GM23338 (cell line): ENCODE results near the gene THADA. TPM values are rescaled to one million over a fixed set of nuclear protein-coding genes. Genes with fewer than 3 reads are reported as not detected.

Experiments used
- ATAC-seq: fragments of 200-7000 bp; cut with Tn5 transposase; 3 replicates; pipeline ENCODE4 v1.9.1; 2020
- DNase-seq: peaks from one replicate; pipeline ENCODE4 v3.0.0-alpha.2; 2015; ENCODE audit warnings: low spot score
- H2AFZ ChIP-seq: fragments of 200-600 bp; sonication (generic); 2 replicates; pipeline ENCODE4 v1.8.0; 2016; ENCODE audit warnings: antibody characterized with exemption, mild to moderate bottlenecking, moderate library complexity
- H3F3A ChIP-seq: fragments of 200-600 bp; sonication (generic); replicated peaks from 2 replicates; pipeline ENCODE4 v1.8.0; 2017; ENCODE audit warnings: antibody characterized with exemption, mixed run types, low read depth
- H3K27ac ChIP-seq: fragments of 200-600 bp; sonication (generic); 2 replicates; pipeline ENCODE4 v1.6.1; 2016; ENCODE audit warnings: low read depth
- H3K27me3 ChIP-seq: fragments of 200-600 bp; sonication (generic); 2 replicates; pipeline ENCODE4 v1.8.0; 2016; ENCODE audit warnings: mild to moderate bottlenecking, mixed run types, moderate library complexity; ENCODE audit not compliant: insufficient read depth
- H3K36me3 ChIP-seq: fragments of 200-600 bp; sonication (generic); 2 replicates; pipeline ENCODE4 v1.8.0; 2016; ENCODE audit warnings: mild to moderate bottlenecking; ENCODE audit not compliant: insufficient read depth
- H3K4me1 ChIP-seq: fragments of 200-600 bp; sonication (generic); 2 replicates; pipeline ENCODE4 v1.8.0; 2016; ENCODE audit warnings: mild to moderate bottlenecking, moderate library complexity; ENCODE audit not compliant: insufficient read depth
- H3K4me2 ChIP-seq: fragments of 200-600 bp; sonication (generic); 2 replicates; pipeline ENCODE4 v1.7.1; 2017; ENCODE audit warnings: mixed run types
- H3K4me3 ChIP-seq: fragments of 200-600 bp; sonication (generic); 2 replicates; pipeline ENCODE4 v1.6.1; 2016; ENCODE audit warnings: mixed run types
- H3K79me2 ChIP-seq: fragments of 200-600 bp; sonication (generic); replicated peaks from 2 replicates; pipeline ENCODE4 v1.8.0; 2017; ENCODE audit warnings: mild to moderate bottlenecking; ENCODE audit not compliant: insufficient read depth
- H3K9me2 ChIP-seq: fragments of 200-600 bp; sonication (generic); 2 replicates; pipeline ENCODE4 v1.8.0; 2017; ENCODE audit not compliant: insufficient read depth
- H4K20me1 ChIP-seq: fragments of 200-600 bp; sonication (generic); replicated peaks from 2 replicates; pipeline ENCODE4 v1.8.0; 2017; ENCODE audit warnings: mild to moderate bottlenecking; ENCODE audit not compliant: insufficient read depth
- H3K27ac Mint-ChIP-seq: 2 replicates; pipeline ENCODE4 v1.8.0; 2020; ENCODE audit warnings: inconsistent platforms, mild to moderate bottlenecking, moderate library complexity, mixed read lengths
- H3K27me3 Mint-ChIP-seq: 3 replicates; pipeline ENCODE4 v1.8.0; 2022; ENCODE audit warnings: low read depth, mild to moderate bottlenecking, moderate library complexity, mixed read lengths, inconsistent platforms; ENCODE audit not compliant: insufficient read depth, poor library complexity
- H3K36me3 Mint-ChIP-seq: 3 replicates; pipeline ENCODE4 v1.8.0; 2021; ENCODE audit warnings: low read depth, mild to moderate bottlenecking, inconsistent platforms, moderate library complexity, mixed read lengths
- H3K4me1 Mint-ChIP-seq: 3 replicates; pipeline ENCODE4 v1.8.0; 2020; ENCODE audit warnings: mild to moderate bottlenecking, inconsistent platforms, mixed read lengths
- H3K4me3 Mint-ChIP-seq: 3 replicates; pipeline ENCODE4 v1.8.0; 2021; ENCODE audit warnings: moderate library complexity, mild to moderate bottlenecking, inconsistent platforms, mixed read lengths
- H3K9me3 Mint-ChIP-seq: 3 replicates; pipeline ENCODE4 v1.8.0; 2020; ENCODE audit warnings: moderate library complexity, mild to moderate bottlenecking, inconsistent platforms, mixed read lengths
- CREB1 ChIP-seq: fragments of 250-450 bp; sonication (Bioruptor Pico); IDR thresholded peaks from 2 replicates; pipeline ENCODE4 v1.5.0; 2020; ENCODE audit warnings: low read depth, mild to moderate bottlenecking, moderate library complexity
- ETS1 ChIP-seq: IDR thresholded peaks from 2 replicates; pipeline ENCODE4 v1.6.1; 2016; ENCODE audit warnings: antibody characterized with exemption
- EZH2phosphoT487 ChIP-seq: fragments of 200-600 bp; sonication (generic); IDR thresholded peaks from one replicate; pipeline ENCODE4 v1.8.1; 2018; ENCODE audit warnings: antibody characterized with exemption; ENCODE audit not compliant: unreplicated experiment
- JUNB ChIP-seq: IDR thresholded peaks from one replicate; pipeline ENCODE4 v1.6.1; 2016; ENCODE audit warnings: antibody characterized with exemption; ENCODE audit not compliant: unreplicated experiment
- NANOG ChIP-seq: IDR thresholded peaks from 2 replicates; pipeline ENCODE4 v1.6.1; 2016; ENCODE audit warnings: antibody characterized with exemption, borderline replicate concordance
- POLR2AphosphoS5 ChIP-seq: IDR thresholded peaks from 2 replicates; pipeline ENCODE4 v1.6.1; 2016; ENCODE audit warnings: antibody characterized with exemption, low read depth
- REST ChIP-seq: IDR thresholded peaks from one replicate; pipeline ENCODE4 v1.6.1; 2018; ENCODE audit warnings: antibody characterized with exemption; ENCODE audit not compliant: unreplicated experiment
- STAT1 ChIP-seq: IDR thresholded peaks from one replicate; pipeline ENCODE4 v1.6.1; 2016; ENCODE audit warnings: antibody characterized with exemption; ENCODE audit not compliant: unreplicated experiment
- ZNF114 ChIP-seq: fragments of 250-450 bp; sonication (Bioruptor Pico); IDR thresholded peaks from 2 replicates; pipeline ENCODE4 v1.5.0; 2020; ENCODE audit warnings: mild to moderate bottlenecking, moderate library complexity
- ZNF331 ChIP-seq: fragments of 250-450 bp; sonication (Bioruptor Pico); IDR thresholded peaks from 2 replicates; pipeline ENCODE4 v1.5.0; 2020; ENCODE audit warnings: low read depth, mild to moderate bottlenecking, moderate library complexity
- ZNF462 ChIP-seq: fragments of 250-450 bp; sonication (Bioruptor Pico); IDR thresholded peaks from 2 replicates; pipeline ENCODE4 v1.5.0; 2020; ENCODE audit warnings: mild to moderate bottlenecking, moderate library complexity
- polyA plus RNA-seq: library from polyadenylated mRNA; unstranded; fragments of >200 nt; fragmentation: Nextera tagmentation; extraction: Ambion mirVana; gene quantifications from 2 replicates; pipeline ENCODE4 v1.2.1, GENCODE V29; 2016
- total RNA-seq: library from RNA; depleted of rRNA; stranded (reverse); fragments of >200 nt; shearing (Covaris generic); gene quantifications from 2 replicates; pipeline ENCODE4 v1.2.3, GENCODE V29; 2014

Gene THADA
- total and polyA plus RNA-seq, 2 experiments from 2014 or later = 17.0 to 30.7 TPM

- ATAC-seq (no peak), DNase-seq (no peak)
- no peak overlapping the region for H3K4me3 ChIP-seq
- Mint-ChIP-seq H3K36me3 (no peaks in the 10 kb centered on the region), H3K4me1 (peaks cover 9% of the 10 kb centered on the region), H3K27me3 (peaks cover 2% of the 10 kb centered on the region), H3K9me3 (no peaks in the 10 kb centered on the region), H3K4me3 (no peak overlapping the region), H3K27ac (no peak overlapping the region)
- H3K27me3 ChIP-seq = no peaks in the 10 kb centered on the region
- H3K79me2 ChIP-seq = no peaks in the 10 kb centered on the region
- peaks cover 14% of the 10 kb centered on the region; the same call in 1 of the 2 replicates for H3K4me1 ChIP-seq
- H3F3A ChIP-seq = no peaks in the 10 kb centered on the region
- H4K20me1 ChIP-seq = 0 out of 2 replicates have a peak, but pooled peaks cover 3% of the 10 kb centered on the region
- no peaks in the 10 kb centered on the region for H3K36me3 ChIP-seq
- no peak overlapping the region for H3K27ac ChIP-seq
- no peaks in the 10 kb centered on the region for H3K9me2 ChIP-seq
- TF ChIP-seq ZNF331 (CRISPR knock-in tag) = no peak
- no peak overlapping the region for H2AFZ ChIP-seq
- H3K4me2 ChIP-seq = no peak overlapping the region
Measured at GRCh38 chr2:43420389-43420801, 175.4 kb downstream of the THADA start.

GRCh38 chr2:43419876-43420275 is 176.0 kb downstream of the THADA start:
- no peaks in the 10 kb centered on the region for H3K79me2 ChIP-seq
- ATAC-seq = no peak
- Mint-ChIP-seq H3K4me1 (peaks cover 9% of the 10 kb centered on the region), H3K27ac (no peak overlapping the region), H3K27me3 (peaks cover 2% of the 10 kb centered on the region), H3K9me3 (no peaks in the 10 kb centered on the region), H3K4me3 (no peak overlapping the region), H3K36me3 (no peaks in the 10 kb centered on the region)
- no peaks in the 10 kb centered on the region for H3F3A ChIP-seq
- no peak overlapping the region for H3K27ac ChIP-seq
- H3K27me3 ChIP-seq = no peaks in the 10 kb centered on the region
- H3K36me3 ChIP-seq = no peaks in the 10 kb centered on the region
- H3K9me2 ChIP-seq = no peaks in the 10 kb centered on the region
- H3K4me1 ChIP-seq = peaks cover 14% of the 10 kb centered on the region; the same call in 1 of the 2 replicates
- no peak overlapping the region for H3K4me3 ChIP-seq
- no peak overlapping the region for H2AFZ ChIP-seq
- no peak overlapping the region for H3K4me2 ChIP-seq
- 0 out of 2 replicates have a peak, but pooled peaks cover 3% of the 10 kb centered on the region for H4K20me1 ChIP-seq
- no peak for DNase-seq
- TF ChIP-seq ETS1 (no peak), NANOG (no peak), CREB1 (CRISPR knock-in tag) (no peak), ZNF114 (CRISPR knock-in tag) (no peak), REST (no peak), POLR2AphosphoS5 (no peak), EZH2phosphoT487 (no peak), ZNF331 (CRISPR knock-in tag) (no peak), ZNF462 (no peak), STAT1 (no peak), JUNB (no peak)
